ENCODE results near the gene GULP1. TPM values are rescaled to one million over a fixed set of nuclear protein-coding genes. Genes with fewer than 3 reads are reported as not detected.

Gene GULP1
- total RNA-seq, 1 experiment from 2014 or later = 76.0 TPM

DNA sequence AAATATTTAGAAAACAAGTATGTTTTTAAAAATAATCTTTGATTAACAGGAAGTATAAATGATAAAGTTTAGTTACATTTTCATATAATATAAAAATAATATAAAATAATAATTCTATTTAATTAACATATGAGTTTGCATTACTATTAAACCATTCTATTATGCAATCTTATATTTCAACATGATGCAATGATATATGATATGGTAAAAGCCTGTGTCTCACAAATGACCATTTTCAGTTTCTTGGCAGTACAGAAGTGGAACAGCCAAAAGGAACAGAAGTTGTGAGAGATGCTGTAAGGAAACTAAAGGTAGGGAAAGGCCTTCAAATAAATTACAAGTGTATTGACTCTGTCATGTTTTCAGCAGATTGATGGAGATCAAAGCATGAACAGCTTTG lies 230.8 kb downstream of the GULP1 start:
- Histone ChIP-seq H3K4me3 (replicated peaks in 1 of 2; ENCODE audit: low read depth in 1 of 2, low read length in 2 of 2) (no peak overlapping the region), H4K20me1 (ENCODE audit: insufficient read depth) (no peaks in the 10 kb centered on the region), H3K79me2 (ENCODE audit: insufficient read depth, low read length) (no peaks in the 10 kb centered on the region), H3K4me2 (ENCODE audit: low read length) (no peak overlapping the region), H3K9me2 (ENCODE audit: insufficient read depth) (no peaks in the 10 kb centered on the region), H3K4me1 (ENCODE audit: control insufficient read depth in 1 of 2, insufficient read depth in 2 of 2, low read length in 2 of 2) (peaks cover 0 to 5% of the 10 kb centered on the region in 2 experiments; a peak in 1 of 4 replicates), H3K9me3 (ENCODE audit: control insufficient read depth in 1 of 2, insufficient read depth in 1 of 2, low read depth in 1 of 2, low read length in 2 of 2) (no peaks in the 10 kb centered on the region), H3K9ac (ENCODE audit: low read length) (no peak overlapping the region), H3K27me3 (ENCODE audit: insufficient read depth, low read length) (no peaks in the 10 kb centered on the region), H2AFZ (ENCODE audit: low read depth, low read length, poor library complexity, severe bottlenecking) (no peak overlapping the region), H3K27ac (ENCODE audit: low read depth, low read length) (no peak overlapping the region), H3K36me3 (ENCODE audit: control insufficient read depth in 1 of 2, insufficient read depth in 2 of 2, low read length in 2 of 2) (no peaks in the 10 kb centered on the region)
- POLR2A ChIA-PET = no interaction called here
- BruUV-seq (replicated peaks) = no TSS peak
- ATAC-seq (no peak), DNase-seq (ENCODE audit: low read depth, low spot score) (no peak)
- intact Hi-C loops (cut with micrococcal nuclease) = loop anchor here (10.0 kb wide), 1 partner anchor 262 kb away; no protein-coding TSS in a partner anchor
- CTCF ChIA-PET = interaction anchor here (0.9 to 5.9 kb wide), 6 partner anchors 8 to 890 kb away, joined by 3 to 96 read pairs (median 4); no protein-coding TSS in a partner anchor
- TF ChIP-seq SRF (IDR thresholded peaks at IDR 0.05; ENCODE audit: low read depth) (no peak), JUND (IDR thresholded peaks at IDR 0.05) (no peak), ATF3 (IDR thresholded peaks at IDR 0.05) (no peak), SP1 (IDR thresholded peaks at IDR 0.05; ENCODE audit: low read depth) (no peak), TCF7L2 (IDR thresholded peaks at IDR 0.05; ENCODE audit: borderline replicate concordance, extremely low read depth, insufficient read depth, insufficient read length) (no peak), ELF1 (IDR thresholded peaks at IDR 0.05; ENCODE audit: borderline replicate concordance, low read depth) (no peak), POLR2AphosphoS5 (IDR thresholded peaks at IDR 0.05; ENCODE audit: low read depth, low read length) (no peak), CBX3 (IDR thresholded peaks at IDR 0.05; ENCODE audit: low read depth) (no peak), ZNF274 (IDR thresholded peaks at IDR 0.05; ENCODE audit: low read depth, low read length) (no peak), YY1 (IDR thresholded peaks at IDR 0.05; ENCODE audit: extremely low read depth, insufficient replicate concordance, low read depth, low read length) (no peak)
- TF ChIP-seq, protein P1, sequence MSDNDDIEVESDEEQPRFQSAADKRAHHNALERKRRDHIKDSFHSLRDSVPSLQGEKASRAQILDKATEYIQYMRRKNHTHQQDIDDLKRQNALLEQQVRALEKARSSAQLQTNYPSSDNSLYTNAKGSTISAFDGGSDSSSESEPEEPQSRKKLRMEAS (IDR thresholded peaks at IDR 0.05) = no peak
- RAD21 ChIA-PET (ENCODE audit: low non-redundant PET in 1 of 2, low total read pairs in 2 of 2, uncharacterized antibody in 2 of 2, unreplicated experiment in 2 of 2) = no interaction called here
